Cerebellar cortex (tissue), 1 donor: ENCODE data around the gene RAB3B.

Experiments used
- DNase-seq: peaks from one replicate; pipeline ENCODE4 v3.0.0-alpha.2; 2015; ENCODE audit warnings: low spot score

Gene RAB3B

DNA sequence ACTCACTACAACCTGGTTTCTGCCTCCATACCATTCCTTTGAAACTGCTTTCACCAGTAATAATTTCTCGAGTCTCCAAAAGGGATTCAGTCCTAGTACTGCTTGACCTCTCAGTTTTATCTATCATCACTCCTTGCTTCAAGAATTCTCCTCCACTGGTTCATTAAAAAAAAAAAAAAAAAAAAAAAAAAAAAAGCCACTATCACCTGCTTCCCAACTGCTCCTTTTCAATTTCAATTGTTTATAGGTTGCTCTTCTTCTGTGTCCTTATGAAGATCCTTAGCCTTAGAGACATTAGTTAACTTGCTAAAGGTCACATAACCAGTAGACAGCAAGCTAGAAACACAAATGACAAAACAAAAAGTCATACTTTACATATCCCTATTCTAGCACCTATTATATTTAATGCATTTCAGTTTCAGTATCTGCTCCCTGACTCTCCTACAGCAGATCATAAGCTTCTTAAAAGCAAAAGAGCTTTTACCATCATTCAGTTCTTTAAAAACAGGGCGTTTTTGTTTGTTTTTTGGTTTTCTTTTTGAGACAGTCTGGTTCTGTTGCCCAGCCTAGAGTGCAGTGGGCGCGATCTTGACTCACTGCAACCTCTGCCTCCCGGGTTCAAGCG, 119.0 kb downstream of the RAB3B start:
- DNase-seq: no peak

DNA sequence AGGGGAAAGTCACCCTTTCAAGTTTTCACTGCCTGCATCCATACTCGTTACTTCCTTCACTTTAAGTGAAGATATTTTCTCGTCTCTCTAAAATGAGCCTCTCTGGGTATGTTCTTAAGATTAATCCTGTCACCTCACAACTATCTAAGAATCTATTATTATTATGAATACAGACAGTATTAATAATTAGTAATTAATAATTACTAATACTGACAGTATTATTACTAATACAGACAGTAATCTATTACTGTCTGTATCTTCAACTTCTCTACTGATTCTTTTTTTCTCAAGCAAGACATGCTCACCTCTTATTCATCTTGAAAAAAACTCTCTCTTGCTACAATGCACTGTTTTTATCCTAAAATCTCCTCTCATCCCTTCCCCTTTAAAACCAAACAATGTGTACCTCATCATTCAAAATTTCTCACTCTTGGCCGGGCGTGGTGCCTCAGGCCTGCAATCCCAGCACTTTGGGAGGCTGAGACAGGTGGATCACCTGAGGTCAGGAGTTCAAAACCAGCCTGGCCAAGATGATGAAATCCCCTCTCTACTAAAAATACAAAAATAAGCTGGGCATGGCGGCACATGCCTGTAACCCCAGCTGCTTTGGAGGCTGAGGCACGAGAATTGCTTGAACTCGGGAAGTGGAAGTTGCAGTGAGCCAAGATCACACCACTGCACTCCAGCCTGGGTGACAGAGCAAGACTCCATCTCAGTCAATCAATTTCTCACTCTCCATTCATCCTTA, 119.7 kb downstream of the RAB3B start:
- DNase-seq: no peak

DNA sequence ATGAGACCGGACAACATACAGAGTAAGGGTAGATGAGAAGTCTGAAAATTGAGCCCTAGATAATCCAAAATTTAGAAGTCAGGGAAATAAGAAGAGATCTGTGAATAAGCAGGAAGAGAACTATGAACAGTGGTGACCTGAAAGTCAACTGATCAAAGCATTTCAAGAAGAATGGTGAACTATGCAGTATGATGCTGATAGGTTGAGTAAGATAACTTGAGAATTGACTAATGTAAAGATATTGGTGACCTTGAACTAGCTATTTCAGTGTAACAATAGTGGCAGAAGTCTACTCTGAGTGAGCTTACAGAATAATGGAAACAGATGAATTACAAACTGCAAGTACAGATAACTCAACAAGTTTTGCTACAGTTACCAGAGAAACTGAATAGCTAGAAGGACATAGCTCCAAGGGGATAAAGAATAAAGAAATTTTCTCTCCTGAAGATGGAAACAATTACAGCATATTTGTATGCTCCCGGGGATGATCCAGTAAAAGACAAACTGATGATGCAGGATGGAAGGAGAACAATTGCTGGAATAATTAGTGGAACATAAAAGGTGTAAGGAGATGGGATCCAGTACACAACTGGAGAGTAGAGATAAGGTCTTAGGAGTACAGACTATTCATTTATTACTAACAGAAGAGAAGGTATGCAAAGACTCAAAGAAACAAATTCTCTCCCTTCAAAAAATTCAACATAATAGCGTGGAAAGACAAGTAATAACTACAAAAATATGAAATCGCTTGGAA, 122.8 kb downstream of the RAB3B start:
- DNase-seq: no peak

- DNase-seq: no peak
Observed at GRCh38 chr1:51863384-51863783, 127.1 kb downstream of the RAB3B start.

DNA sequence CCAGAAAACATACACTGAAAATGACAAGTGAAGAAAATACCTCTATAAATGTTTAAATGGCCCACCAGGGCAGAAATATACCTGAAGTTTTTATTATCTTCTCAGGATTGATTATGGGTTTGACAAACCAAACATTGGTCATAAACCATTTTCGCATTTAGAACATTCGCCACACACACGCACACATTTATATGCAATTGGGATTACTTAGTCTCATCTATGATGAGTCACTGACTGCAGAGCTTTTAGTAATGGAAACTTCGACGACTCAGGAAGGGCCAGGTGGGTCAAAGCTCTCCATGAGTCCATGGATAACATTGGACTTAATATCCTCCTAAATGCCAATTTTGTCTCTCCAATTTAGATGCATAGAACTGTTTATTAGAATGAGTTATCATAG, 128.8 kb downstream of the RAB3B start:
- DNase-seq: no peak

DNA sequence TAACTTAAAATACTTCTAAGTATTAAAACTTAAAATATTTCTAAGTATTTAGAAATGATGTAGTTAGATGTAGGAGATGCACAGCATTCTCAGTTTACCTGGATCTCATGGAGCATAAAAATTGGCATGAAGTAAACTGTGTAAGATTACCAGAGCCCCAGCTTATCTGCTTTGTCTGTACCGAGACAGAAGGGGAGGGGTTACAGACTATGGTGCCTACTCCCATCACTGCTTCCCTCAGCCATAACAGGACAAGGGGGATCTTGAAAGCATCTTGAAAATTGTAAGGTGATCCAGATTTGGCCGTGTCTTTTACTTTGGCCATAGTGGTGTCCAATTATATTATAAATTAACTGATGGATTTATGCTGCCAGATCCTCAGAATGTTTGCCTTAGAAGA, 130.8 kb downstream of the RAB3B start:
- no peak for DNase-seq

- no peak for DNase-seq
Observed at GRCh38 chr1:51859333-51859732, 131.2 kb downstream of the RAB3B start.

GRCh38 chr1:51858892-51859291, 131.6 kb downstream of the RAB3B start:
- DNase-seq: no peak
